NCI-H2081 (cell line): ENCODE data around the gene CCDC78.

ENCODE experiments used
- DNase-seq, 2 experiments: peaks; one replicate each; lab custom pipeline; 2025; lab: John Stamatoyannopoulos, UW

The CCDC78 gene

GRCh38 chr16:678209-678857, 47.9 kb downstream of the CCDC78 start:
- no peak for DNase-seq

- peak; percentile 27 to 54 for DNase-seq
These were observed 48.7 kb downstream of the CCDC78 start for GRCh38 chr16:677316-678190.

GRCh38 chr16:676913-677312, 49.3 kb downstream of the CCDC78 start:
- DNase-seq, result peak; percentile 38 to 65

GRCh38 chr16:676565-676902, 49.7 kb downstream of the CCDC78 start:
- DNase-seq, result no peak

GRCh38 chr16:675884-676564, 50.2 kb downstream of the CCDC78 start:
- DNase-seq, result no peak

- DNase-seq, result no peak
These were observed 51.0 kb downstream of the CCDC78 start, which contains the start of gene RHBDL1 for GRCh38 chr16:674968-675883. TSS of gene RHBDL1 (plus strand) at chr16:675671. CDS start at chr16:675791, 120 bp downstream.

- no peak for DNase-seq
These were observed 51.9 kb downstream of the CCDC78 start for GRCh38 chr16:674214-674881.

- no peak for DNase-seq
These were observed 52.7 kb downstream of the CCDC78 start for GRCh38 chr16:673399-673991.

GRCh38 chr16:672851-673250, 53.4 kb downstream of the CCDC78 start:
- no peak for DNase-seq
